Transverse colon (tissue), 4 donors: Measurements from ENCODE around the gene ARHGAP42. TPM values are rescaled to one million over a fixed set of nuclear protein-coding genes. Genes with fewer than 3 reads are reported as not detected.
A peak's percentile ranks its signal among the peaks of the same experiment; 100 is the strongest.

Experiments
- DNase-seq: peaks from one replicate; pipeline ENCODE4 v3.0.0-alpha.2; 2019
- H3K27ac ChIP-seq, 4 donors: fragments of 200-600 bp; sonication (generic); 2 replicates each; pipeline ENCODE4 v1.5.1; 2016 to 2018; ENCODE audit warnings: inconsistent platforms in 4 of 4
- H3K27me3 ChIP-seq: fragments of 200-600 bp; sonication (generic); 2 replicates; pipeline ENCODE4 v1.5.1; 2017; ENCODE audit warnings: inconsistent platforms
- H3K36me3 ChIP-seq, 4 donors: fragments of 200-600 bp; sonication (generic); 2 replicates each; pipeline ENCODE4 v1.5.1; 2017 to 2019; ENCODE audit warnings: inconsistent platforms in 4 of 4
- H3K4me1 ChIP-seq, 4 donors: fragments of 200-600 bp; sonication (generic); 2 replicates each; pipeline ENCODE4 v1.5.1; 2017 to 2020; ENCODE audit warnings: inconsistent platforms in 4 of 4
- H3K4me3 ChIP-seq, 4 donors: fragments of 200-600 bp; sonication (generic); 1 replicate in 1 of 4; 2 replicates in 3 of 4; pipeline versions ENCODE4 v1.5.1 to v1.6.1; 2017 to 2019; ENCODE audit warnings: inconsistent platforms in 4 of 4
- H3K9me3 ChIP-seq, 2 donors: fragments of 200-600 bp; sonication (generic); 2 replicates each; pipeline ENCODE4 v1.5.1; 2017 to 2019; ENCODE audit warnings: inconsistent platforms in 2 of 2
- EP300 ChIP-seq: sonication (generic); formaldehyde crosslinking; IDR thresholded peaks from one replicate; pipeline ENCODE4 v1.6.1; 2017; ENCODE audit warnings: antibody characterized with exemption, low read depth
- POLR2A ChIP-seq: fragments of 450-650 bp; IDR thresholded peaks from one replicate; pipeline ENCODE4 v1.6.1; 2016; ENCODE audit warnings: antibody characterized with exemption, mild to moderate bottlenecking, moderate library complexity
- POLR2AphosphoS5 ChIP-seq, 3 donors: sonication (generic); formaldehyde crosslinking; IDR thresholded peaks; one replicate each; pipeline ENCODE4 v1.6.1; 2016; ENCODE audit warnings: antibody characterized with exemption in 3 of 3
- WGBS, 2 donors: methylation state at CpG; one replicate each; pipeline ENCODE4 v1.1.5; 2018; ENCODE audit warnings: low coverage in 1 of 2; 5-methylcytosine and 5-hydroxymethylcytosine counted together
- in situ Hi-C, 4 donors: fragments of 200-750 bp; cut with MboI; loops; one replicate each; pipeline versions ENCODE4 v1.15.0 to v1.15.1; 2017; ENCODE audit warnings: low sequenced_read_pairs in 3 of 4, low pct_ligation_motif_present in 1 of 4, low pct_unique_long_range_greater_than_20kb in 1 of 4
- intact Hi-C: fragments of 100-400 bp; cut with DNase I; formaldehyde crosslinking; loops from one replicate; pipeline ENCODE4 v1.15.1; 2023; ENCODE audit warnings: low total_unique reads
- total RNA-seq, 4 donors: library from RNA; depleted of rRNA; stranded (reverse); fragments of >200 nt; gene quantifications; one replicate each; pipeline ENCODE4 v1.1.0, GENCODE V29; 2016
- TF ChIP-seq, protein P1 (sequence below), 5 experiments: fragments of 200-600 bp in 3 of 5; fragments of 450-650 bp in 2 of 5; sonication (generic) in 3 of 5; IDR thresholded peaks; 1 replicate in 2 of 5; 2 replicates in 3 of 5; pipeline ENCODE4 v1.5.1; 2016 to 2017; ENCODE audit warnings: antibody characterized with exemption in 5 of 5, inconsistent platforms in 3 of 5, mild to moderate bottlenecking in 2 of 5, moderate library complexity in 1 of 5

ARHGAP42 gene
- total RNA-seq, 4 donors from 2014 or later, result 33.3 to 62.5 (median 40.9) TPM

- no peaks in the 10 kb centered on the region for H3K36me3 ChIP-seq
- 1 to 2% methylated on average over 3 to 24 of the region's 24 CpGs for WGBS, 2 donors
- peak overlapping the region; percentile 54 to 85 (median 80) for H3K4me3 ChIP-seq
- in situ Hi-C loops, result loop anchor here in 3 of 4 donors (10.0 to 25.0 kb wide), 2 partner anchors 167 to 174 kb away; no protein-coding TSS in a partner anchor
- peaks cover 6 to 50% (median 9%) of the 10 kb centered on the region in 4 donors for H3K4me1 ChIP-seq
- no peaks in the 10 kb centered on the region for H3K9me3 ChIP-seq
- H3K27ac ChIP-seq, result peak overlapping the region; percentile 81 to 90 (median 84)
- intact Hi-C loops, result loop anchor here (10.0 kb wide), 1 partner anchor 113 kb away; no protein-coding TSS in a partner anchor
- H3K27me3 ChIP-seq, result no peaks in the 10 kb centered on the region
- peak; percentile 65 for DNase-seq
- TF ChIP-seq EP300, result no peak
- TF ChIP-seq POLR2A, result no peak
- TF ChIP-seq, protein P1, sequence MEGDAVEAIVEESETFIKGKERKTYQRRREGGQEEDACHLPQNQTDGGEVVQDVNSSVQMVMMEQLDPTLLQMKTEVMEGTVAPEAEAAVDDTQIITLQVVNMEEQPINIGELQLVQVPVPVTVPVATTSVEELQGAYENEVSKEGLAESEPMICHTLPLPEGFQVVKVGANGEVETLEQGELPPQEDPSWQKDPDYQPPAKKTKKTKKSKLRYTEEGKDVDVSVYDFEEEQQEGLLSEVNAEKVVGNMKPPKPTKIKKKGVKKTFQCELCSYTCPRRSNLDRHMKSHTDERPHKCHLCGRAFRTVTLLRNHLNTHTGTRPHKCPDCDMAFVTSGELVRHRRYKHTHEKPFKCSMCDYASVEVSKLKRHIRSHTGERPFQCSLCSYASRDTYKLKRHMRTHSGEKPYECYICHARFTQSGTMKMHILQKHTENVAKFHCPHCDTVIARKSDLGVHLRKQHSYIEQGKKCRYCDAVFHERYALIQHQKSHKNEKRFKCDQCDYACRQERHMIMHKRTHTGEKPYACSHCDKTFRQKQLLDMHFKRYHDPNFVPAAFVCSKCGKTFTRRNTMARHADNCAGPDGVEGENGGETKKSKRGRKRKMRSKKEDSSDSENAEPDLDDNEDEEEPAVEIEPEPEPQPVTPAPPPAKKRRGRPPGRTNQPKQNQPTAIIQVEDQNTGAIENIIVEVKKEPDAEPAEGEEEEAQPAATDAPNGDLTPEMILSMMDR (IDR thresholded peaks at IDR 0.05), result peak; percentile 63 to 84 (median 66)
- peak in 2 of 3 donors; percentile 9 to 44 for TF ChIP-seq POLR2AphosphoS5 (IDR thresholded peaks at IDR 0.05)
Measured at GRCh38 chr11:100687630-100688395, 725 bp downstream of the ARHGAP42 start.

- H3K27me3 ChIP-seq, result no peaks in the 10 kb centered on the region
- intact Hi-C loops (loop anchor here (10.0 kb wide), 1 partner anchor 114 kb away; no protein-coding TSS in a partner anchor), in situ Hi-C loops (loop anchor here in 3 of 4 donors (10.0 to 25.0 kb wide), 2 partner anchors 166 to 173 kb away; no protein-coding TSS in a partner anchor)
- TF ChIP-seq, protein P1 (IDR thresholded peaks at IDR 0.05), result no peak
- TF ChIP-seq POLR2A (no peak), POLR2AphosphoS5 (IDR thresholded peaks at IDR 0.05) (no peak), EP300 (no peak)
- peaks cover 6 to 53% (median 9%) of the 10 kb centered on the region in 4 donors for H3K4me1 ChIP-seq
- H3K36me3 ChIP-seq, result no peaks in the 10 kb centered on the region
- H3K4me3 ChIP-seq, result peak overlapping the region in 1 of 4 donors; percentile 84
- 64 to 74% methylated on average over 3 to 4 of the region's 4 CpGs for WGBS, 2 donors
- no peaks in the 10 kb centered on the region for H3K9me3 ChIP-seq
- DNase-seq, result no peak
- H3K27ac ChIP-seq, result no peak overlapping the region
Measured at GRCh38 chr11:100689141-100689540, 2.1 kb downstream of the ARHGAP42 start.

GRCh38 chr11:100691896-100692653 is 5.0 kb downstream of the ARHGAP42 start:
- in situ Hi-C loops, result loop anchor here in 2 of 4 donors (25.0 kb wide), 1 partner anchor 170 kb away; no protein-coding TSS in a partner anchor
- DNase-seq, result no peak
- TF ChIP-seq POLR2A (no peak), POLR2AphosphoS5 (IDR thresholded peaks at IDR 0.05) (no peak), EP300 (no peak)
- TF ChIP-seq, protein P1 (IDR thresholded peaks at IDR 0.05), result no peak
- Histone ChIP-seq H3K27ac (peak overlapping the region in 1 of 4 donors; percentile 12), H3K4me3 (no peak overlapping the region), H3K36me3 (no peaks in the 10 kb centered on the region), H3K4me1 (peaks cover 3 to 41% (median 7%) of the 10 kb centered on the region in 4 donors), H3K9me3 (no peaks in the 10 kb centered on the region), H3K27me3 (no peaks in the 10 kb centered on the region)
- intact Hi-C loops, result no loop called here
- WGBS, 2 donors, result 52 to 56% methylated on average over 1 of the region's 1 CpG

GRCh38 chr11:100695911-100696310 is 8.8 kb downstream of the ARHGAP42 start:
- Histone ChIP-seq H3K9me3 (no peaks in the 10 kb centered on the region), H3K27ac (no peak overlapping the region), H3K27me3 (no peaks in the 10 kb centered on the region), H3K4me3 (no peak overlapping the region), H3K4me1 (peaks cover 0 to 24% (median 0%) of the 10 kb centered on the region in 4 donors), H3K36me3 (no peaks in the 10 kb centered on the region)
- in situ Hi-C loops, result loop anchor here in 2 of 4 donors (25.0 kb wide), 1 partner anchor 166 kb away; no protein-coding TSS in a partner anchor
- TF ChIP-seq POLR2AphosphoS5 (IDR thresholded peaks at IDR 0.05), result no peak
- TF ChIP-seq, protein P1 (IDR thresholded peaks at IDR 0.05), result no peak
- no peak for TF ChIP-seq EP300
- no peak for TF ChIP-seq POLR2A
- WGBS, 2 donors, result 92 to 100% methylated on average over 3 to 5 of the region's 5 CpGs
- intact Hi-C loops, result no loop called here
- no peak for DNase-seq
